Measurements from ENCODE around the gene RWDD1. TPM values are rescaled to one million over a fixed set of nuclear protein-coding genes. Genes with fewer than 3 reads are reported as not detected.

RWDD1 gene
- total and polyA plus RNA-seq, 8 donors: 8.7 to 98.1 (median 47.6) TPM

DNA sequence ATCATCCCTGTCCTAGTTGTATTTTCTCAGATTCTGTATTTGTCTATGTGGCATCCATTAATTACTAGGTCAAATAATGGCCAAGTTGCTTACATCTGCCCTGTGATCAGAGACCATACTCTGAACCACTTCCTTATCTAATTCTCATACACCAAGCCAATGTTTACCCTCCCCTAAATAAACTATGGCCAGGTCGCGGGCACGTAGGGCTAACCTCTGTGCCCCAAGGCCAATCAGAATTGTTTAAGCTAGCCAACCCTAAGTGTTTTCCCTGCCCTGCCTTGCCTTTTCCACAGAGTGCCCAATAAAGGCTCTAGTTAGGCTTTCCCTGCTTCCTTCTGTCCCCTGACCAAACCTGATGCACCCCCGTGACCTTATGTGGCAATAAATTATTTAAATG lies 20.5 kb upstream of the RWDD1 start:
- 17 to 37% (median 25%) methylated on average over 4 of the region's 4 CpGs for WGBS, 5 donors

DNA sequence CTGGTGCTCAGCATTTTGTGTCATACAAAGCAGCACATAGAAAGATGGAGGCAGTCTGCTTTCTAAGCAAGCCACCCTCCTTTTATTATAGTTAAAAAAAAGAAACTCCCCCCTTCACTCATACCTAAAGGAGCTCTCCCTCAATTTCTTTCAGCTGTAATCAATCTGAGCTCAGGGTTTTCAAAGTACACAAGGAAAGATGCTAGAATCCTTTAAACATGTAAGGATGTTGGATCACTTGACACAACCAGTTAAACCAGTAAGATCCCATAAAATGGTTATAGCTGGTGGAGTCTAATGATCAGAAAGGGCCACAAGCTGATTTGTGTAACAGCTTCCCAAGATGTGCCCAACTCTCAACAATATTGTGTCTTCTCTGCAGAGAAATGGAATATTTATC lies 17.9 kb upstream of the RWDD1 start, which contains the start of gene CALHM4:
Gene CALHM4 (plus strand): TSS at position 301 of the 400 bp plus-strand sequence. CDS start 43 bp downstream, at position 344.
- Histone ChIP-seq H3K9me3 (no peaks in the 10 kb centered on the region), H3K4me3 (no peak within 1 kb of the TSS), H3K27me3 (no peaks in the 10 kb centered on the region), H3K4me1 (peaks cover 0 to 4% (median 0%) of the 10 kb centered on the region in 4 donors), H3K27ac (no peak within 1 kb of the TSS), H3K36me3 (no peaks in the 10 kb centered on the region)
- no peak for DNase-seq
- no peak for TF ChIP-seq POLR2A (IDR thresholded peaks at IDR 0.05)
- intact Hi-C loops (cut with DNase I; ENCODE audit: low total_unique reads): no loop called here

More for the DNA sequence above, 20.5 kb upstream of the RWDD1 start:
- H3K9me3 ChIP-seq: no peaks in the 10 kb centered on the region
- H3K36me3 ChIP-seq: no peaks in the 10 kb centered on the region
- intact Hi-C loops (cut with DNase I; ENCODE audit: low total_unique reads): no loop called here
- TF ChIP-seq EP300 (IDR thresholded peaks at IDR 0.05) (no peak), POLR2A (IDR thresholded peaks at IDR 0.05) (no peak), POLR2AphosphoS5 (IDR thresholded peaks at IDR 0.05) (no peak)
- TF ChIP-seq, protein P1, sequence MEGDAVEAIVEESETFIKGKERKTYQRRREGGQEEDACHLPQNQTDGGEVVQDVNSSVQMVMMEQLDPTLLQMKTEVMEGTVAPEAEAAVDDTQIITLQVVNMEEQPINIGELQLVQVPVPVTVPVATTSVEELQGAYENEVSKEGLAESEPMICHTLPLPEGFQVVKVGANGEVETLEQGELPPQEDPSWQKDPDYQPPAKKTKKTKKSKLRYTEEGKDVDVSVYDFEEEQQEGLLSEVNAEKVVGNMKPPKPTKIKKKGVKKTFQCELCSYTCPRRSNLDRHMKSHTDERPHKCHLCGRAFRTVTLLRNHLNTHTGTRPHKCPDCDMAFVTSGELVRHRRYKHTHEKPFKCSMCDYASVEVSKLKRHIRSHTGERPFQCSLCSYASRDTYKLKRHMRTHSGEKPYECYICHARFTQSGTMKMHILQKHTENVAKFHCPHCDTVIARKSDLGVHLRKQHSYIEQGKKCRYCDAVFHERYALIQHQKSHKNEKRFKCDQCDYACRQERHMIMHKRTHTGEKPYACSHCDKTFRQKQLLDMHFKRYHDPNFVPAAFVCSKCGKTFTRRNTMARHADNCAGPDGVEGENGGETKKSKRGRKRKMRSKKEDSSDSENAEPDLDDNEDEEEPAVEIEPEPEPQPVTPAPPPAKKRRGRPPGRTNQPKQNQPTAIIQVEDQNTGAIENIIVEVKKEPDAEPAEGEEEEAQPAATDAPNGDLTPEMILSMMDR (IDR thresholded peaks at IDR 0.05): no peak
- no peak for DNase-seq
- H3K4me3 ChIP-seq: no peak overlapping the region
- H3K27ac ChIP-seq: no peak overlapping the region
- no peaks in the 10 kb centered on the region for H3K27me3 ChIP-seq
- H3K4me1 ChIP-seq: no peaks in the 10 kb centered on the region

DNA sequence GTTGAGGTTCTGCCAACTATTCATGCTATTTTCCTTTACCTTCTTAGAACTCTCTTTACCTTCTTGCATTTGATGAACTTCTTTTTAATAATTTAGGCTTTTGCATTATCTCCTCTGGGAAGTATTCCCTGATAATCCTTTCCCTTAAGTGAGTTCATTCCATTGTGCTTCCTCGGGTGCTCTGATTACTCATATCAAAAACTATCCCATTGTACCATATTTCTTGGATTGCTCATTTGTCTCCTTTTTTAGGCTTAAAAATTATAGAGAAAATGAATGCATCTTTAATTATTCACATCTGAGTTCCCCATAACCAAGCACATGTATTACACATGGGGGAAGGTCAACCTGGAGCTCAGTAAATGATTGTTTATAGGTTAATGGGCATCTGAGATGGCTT lies 15.2 kb upstream of the RWDD1 start:
- no peak overlapping the region for H3K4me3 ChIP-seq
- no peaks in the 10 kb centered on the region for H3K27me3 ChIP-seq
- H3K4me1 ChIP-seq: peaks cover 0 to 8% (median 0%) of the 10 kb centered on the region in 4 donors
- TF ChIP-seq EP300 (IDR thresholded peaks at IDR 0.05) (no peak), POLR2AphosphoS5 (IDR thresholded peaks at IDR 0.05) (no peak), POLR2A (IDR thresholded peaks at IDR 0.05) (no peak)
- TF ChIP-seq, protein P1 (IDR thresholded peaks at IDR 0.05): no peak
- WGBS, 5 donors: 59 to 77% (median 67%) methylated on average over 1 of the region's 1 CpG
- intact Hi-C loops (cut with DNase I; ENCODE audit: low total_unique reads): no loop called here
- no peak for DNase-seq
- H3K27ac ChIP-seq: no peak overlapping the region
- no peaks in the 10 kb centered on the region for H3K9me3 ChIP-seq
- H3K36me3 ChIP-seq: no peaks in the 10 kb centered on the region

DNA sequence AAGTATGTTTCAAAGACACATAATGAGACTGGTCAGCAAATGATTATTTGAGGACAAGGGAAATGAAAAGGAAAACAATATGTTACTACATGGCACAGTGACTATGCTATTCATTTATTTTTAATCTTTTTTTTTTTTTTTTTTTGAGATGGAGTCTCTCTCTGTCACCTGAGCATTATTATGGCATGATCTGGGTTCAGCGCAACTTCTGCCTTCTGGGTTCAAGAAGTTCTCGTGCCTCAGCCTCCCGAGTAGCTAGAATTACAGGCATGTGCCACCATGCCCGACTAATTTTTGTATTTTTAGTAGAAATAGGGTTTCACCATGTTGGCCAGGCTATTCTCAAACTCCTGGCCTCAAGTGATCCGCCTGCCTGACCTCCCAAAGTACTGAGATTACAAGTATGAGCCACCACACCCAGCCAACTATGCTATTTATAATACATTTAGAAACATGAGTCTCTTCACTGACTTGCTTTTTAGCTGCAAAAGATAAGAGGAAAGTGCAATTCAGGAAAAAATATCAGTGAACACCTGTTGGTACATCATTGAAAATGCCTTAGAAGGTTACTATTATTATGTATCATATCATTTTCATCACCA lies 14.4 kb upstream of the RWDD1 start:
- Histone ChIP-seq H3K4me3 (no peak overlapping the region), H3K27me3 (no peaks in the 10 kb centered on the region), H3K27ac (no peak overlapping the region), H3K4me1 (peaks cover 0 to 14% (median 0%) of the 10 kb centered on the region in 4 donors), H3K36me3 (no peaks in the 10 kb centered on the region), H3K9me3 (no peaks in the 10 kb centered on the region)
- TF ChIP-seq EP300 (IDR thresholded peaks at IDR 0.05) (no peak), POLR2A (IDR thresholded peaks at IDR 0.05) (no peak), POLR2AphosphoS5 (IDR thresholded peaks at IDR 0.05) (no peak)
- TF ChIP-seq, protein P1 (IDR thresholded peaks at IDR 0.05): no peak
- WGBS, 5 donors: 84 to 95% (median 90%) methylated on average over 5 of the region's 5 CpGs
- no peak for DNase-seq
- intact Hi-C loops (cut with DNase I; ENCODE audit: low total_unique reads): no loop called here

DNA sequence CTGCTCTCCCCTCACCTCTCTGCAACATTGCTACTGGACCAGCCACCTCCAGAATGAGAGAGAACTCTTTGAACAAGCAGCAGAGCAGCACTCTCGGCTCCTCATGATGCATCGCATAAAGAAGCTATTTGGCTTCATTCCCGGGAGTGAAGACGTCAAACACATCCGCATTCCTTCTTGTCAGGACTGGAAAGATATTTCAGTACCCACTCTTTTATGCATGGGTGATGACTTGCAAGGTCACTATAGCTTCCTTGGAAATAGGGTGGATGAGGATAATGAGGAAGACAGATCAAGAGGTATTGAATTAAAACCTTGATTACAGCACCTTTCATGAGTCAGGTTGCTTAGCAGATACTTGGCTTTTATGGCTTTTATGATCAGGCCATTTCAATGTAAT lies 13.4 kb upstream of the RWDD1 start:
- WGBS, 5 donors: 31 to 43% (median 38%) methylated on average over 5 of the region's 5 CpGs
- Histone ChIP-seq H3K4me1 (peaks cover 0 to 14% (median 0%) of the 10 kb centered on the region in 4 donors), H3K9me3 (no peaks in the 10 kb centered on the region), H3K27me3 (no peaks in the 10 kb centered on the region), H3K27ac (no peak overlapping the region), H3K36me3 (no peaks in the 10 kb centered on the region), H3K4me3 (no peak overlapping the region)
- DNase-seq: peak in 1 of 2 donors; percentile 74
- TF ChIP-seq POLR2A (IDR thresholded peaks at IDR 0.05) (no peak), POLR2AphosphoS5 (IDR thresholded peaks at IDR 0.05) (no peak), EP300 (IDR thresholded peaks at IDR 0.05) (no peak)
- TF ChIP-seq, protein P1 (IDR thresholded peaks at IDR 0.05): no peak
- intact Hi-C loops (cut with DNase I; ENCODE audit: low total_unique reads): no loop called here

Data from stomach (tissue), 9 donors.